Stimulated activated CD4-positive, alpha-beta T cell treated with anti-CD3 and anti-CD28 coated beads, Interleukin-4, amount 100 ng/mL, for 24 hours (primary cell): Measurements from ENCODE around the gene QRFP.
"Not testable (repeated sequence)": the region's sequence is repeated elsewhere in the genome, so short reads cannot be mapped to it uniquely, and the experiment has no call there.

ENCODE experiments used
- DNase-seq: peaks from one replicate; pipeline ENCODE4 v3.0.0-alpha.2; 2020

QRFP gene

DNA sequence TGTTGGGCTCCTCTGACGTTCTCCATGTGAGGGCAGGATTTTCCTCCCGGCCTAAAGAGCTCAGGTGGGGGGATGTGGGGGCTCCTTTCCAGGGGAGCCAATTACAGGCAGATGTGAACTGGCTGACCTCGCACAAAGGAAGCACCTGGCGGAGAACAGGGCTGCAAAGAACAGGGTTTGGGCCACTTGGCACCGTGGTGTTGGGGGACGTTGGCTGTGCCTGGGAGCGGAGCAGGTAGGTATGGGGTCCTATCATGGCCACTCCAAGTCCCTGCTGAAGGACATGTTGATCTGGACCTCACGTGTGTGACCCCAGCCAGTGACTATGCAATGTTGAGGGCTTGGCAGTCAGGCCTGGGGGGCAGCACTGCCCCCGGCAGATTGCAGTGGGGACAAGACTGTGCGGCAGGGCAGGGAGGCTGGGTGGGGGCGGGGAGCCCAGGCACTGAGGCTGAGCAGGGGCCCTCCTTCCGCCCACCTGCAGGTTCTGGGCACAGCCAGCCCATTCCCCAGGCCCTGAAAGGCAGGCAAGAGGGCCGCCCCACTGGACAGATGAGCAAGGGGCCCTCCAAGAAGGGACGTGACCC is 23.0 kb upstream of the QRFP start:
- DNase-seq, result no peak

DNA sequence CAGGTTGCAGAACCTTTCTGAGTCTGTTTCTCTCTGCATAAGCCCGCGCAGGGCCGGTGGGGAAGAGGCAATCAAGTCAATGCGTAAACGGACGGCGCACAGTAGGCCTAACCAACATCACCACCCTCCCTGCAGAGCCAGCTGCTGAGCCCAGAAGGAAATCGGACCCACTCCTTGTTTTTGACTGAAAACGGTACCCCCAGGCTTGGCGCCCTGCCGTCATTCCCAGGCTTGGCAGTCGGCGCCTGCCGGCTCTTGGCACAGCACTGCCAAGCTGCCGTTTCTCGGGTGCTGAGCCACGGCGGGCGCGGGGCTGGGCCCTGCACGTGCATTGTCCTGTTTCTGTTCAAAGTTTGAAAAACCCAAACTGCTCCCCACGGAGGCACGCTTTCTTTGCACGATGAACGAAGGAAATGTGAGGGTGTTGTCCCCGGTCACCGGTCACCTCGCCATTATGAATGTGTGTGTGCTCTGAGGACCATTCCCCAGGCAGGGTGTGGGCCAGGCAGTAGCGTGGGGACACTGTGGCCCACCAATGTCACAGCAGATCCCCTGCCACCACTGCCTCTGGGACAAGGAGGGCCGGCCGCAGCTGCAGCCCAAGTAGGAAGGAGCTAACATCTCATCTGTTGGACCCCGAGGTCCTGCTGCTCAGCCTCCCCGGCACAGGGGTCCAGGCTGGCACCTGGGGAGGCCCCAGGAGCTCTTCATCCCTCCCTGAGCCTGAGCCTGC is 22.4 kb upstream of the QRFP start:
- no peak for DNase-seq

DNA sequence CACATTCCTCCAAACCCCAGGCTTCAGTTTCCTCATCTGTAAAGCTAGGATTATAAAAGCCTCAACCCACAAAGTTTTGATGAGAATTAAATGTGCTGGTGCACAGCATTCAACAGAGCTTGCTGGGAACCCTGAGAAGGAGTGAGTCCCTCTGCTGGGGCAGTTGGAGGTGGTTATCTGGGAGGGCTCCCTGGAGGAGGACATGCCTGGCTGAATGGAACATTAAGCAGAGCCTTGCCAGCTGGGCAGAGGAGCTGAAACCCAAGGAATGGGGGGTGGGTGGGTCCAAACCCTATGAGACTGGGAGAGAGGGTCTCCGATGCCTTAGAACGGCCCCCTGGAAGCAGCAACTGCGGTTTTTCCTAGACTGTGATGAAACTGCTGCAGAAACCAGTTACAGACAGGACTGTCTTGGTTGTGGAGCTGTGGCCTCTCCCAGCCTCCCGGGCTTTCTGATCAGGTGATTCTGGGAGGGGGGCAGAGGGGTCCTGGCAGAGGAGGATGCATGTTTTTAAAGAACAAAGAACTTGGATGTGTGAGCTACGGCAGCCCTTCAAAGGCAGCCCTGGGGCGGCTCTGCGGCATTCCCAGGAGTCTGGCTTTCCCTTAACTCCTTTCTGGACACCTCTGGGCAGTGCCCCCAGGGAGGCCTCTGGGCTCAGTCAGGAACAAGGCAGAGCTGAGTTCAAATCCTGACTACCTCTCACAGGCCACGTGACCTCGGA is 21.7 kb upstream of the QRFP start:
- no peak for DNase-seq

DNA sequence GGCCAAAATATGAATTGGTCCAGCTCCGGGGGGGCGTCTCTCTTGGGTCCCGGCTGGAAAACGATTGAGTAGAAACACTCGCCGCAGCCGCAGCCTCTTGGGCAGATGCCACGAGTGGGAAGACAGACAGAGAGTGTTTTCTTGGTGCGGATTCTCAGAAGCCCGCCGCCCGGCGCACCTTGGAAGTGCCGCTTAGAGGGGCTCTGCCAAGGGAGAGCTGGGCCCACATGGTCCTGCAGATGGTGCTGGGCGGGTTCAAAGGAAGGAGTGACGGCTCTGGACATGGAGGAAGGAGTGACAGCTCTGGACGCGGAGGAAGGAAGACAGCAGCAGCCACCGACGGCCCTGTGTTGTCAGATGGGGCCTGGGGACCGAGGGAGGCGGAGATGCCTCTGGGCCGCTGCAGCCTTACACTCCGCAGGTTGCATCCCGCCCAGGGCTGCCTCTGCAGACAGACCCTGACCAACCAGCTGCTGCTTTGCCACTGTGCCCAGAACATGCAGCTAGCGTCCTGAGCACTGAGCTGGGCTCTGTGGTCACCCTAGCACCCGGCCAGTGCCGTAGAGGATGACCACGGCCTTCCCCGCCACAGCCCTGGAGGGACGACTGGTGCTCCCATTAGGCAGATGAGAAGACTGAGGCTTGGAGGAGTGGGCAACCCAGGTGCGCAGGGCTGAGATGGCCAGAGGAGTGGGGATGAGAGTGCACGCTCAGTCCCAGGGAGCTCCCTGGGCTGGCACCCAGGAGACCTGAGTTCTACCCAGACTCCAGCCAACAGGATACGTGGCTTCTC is 20.8 kb upstream of the QRFP start:
- no peak for DNase-seq

DNA sequence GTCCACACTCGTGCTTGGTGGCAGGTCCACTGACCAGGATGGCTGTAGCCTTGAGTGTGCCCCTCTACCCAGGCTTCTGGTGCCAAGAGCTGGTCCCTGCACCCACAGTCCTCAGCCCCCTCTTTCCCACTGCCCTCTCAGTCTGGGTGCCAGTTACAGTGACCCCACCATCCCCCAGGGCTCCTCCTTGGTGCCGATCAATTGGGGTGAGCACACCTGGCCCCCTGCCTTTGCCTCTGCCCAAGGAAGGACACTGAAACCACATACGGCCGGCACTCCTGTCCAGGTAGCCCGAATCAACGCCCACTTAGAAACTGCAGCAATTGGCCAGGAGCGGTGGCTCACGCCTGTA is 18.5 kb upstream of the QRFP start:
- no peak for DNase-seq

DNA sequence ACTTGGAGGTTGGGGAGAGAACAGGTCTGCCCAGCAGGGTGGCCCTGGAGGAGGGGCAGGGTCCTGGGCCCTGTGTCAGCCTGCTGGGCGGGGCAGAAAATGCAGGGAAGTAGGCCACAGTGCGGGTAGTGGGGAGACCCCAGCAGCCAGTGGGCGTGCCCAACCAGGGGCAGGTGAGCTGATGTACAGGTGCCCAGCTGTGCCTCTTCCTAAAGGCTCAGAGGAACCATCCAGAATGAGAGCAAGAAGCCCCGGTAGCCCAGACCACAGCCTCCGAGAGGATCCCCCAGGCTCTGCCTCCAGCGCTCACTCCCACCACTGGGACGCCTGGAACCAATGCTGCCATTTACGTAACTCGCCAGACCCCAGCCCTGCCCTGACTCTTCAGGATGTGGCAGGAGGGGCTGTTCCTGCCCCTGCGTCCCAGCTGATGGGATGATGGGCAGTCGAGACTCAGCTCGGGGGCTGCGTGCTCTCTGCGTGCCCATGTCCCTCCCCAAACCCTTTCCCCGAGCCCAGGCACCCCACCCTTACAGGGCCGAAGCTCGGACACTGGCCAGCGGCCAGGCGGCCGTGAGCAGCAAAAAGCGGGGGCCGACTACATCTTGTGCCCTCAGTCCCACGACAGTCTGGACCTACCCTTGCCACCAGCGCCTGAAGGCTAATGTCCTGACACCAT is 17.9 kb upstream of the QRFP start:
- no peak for DNase-seq

DNA sequence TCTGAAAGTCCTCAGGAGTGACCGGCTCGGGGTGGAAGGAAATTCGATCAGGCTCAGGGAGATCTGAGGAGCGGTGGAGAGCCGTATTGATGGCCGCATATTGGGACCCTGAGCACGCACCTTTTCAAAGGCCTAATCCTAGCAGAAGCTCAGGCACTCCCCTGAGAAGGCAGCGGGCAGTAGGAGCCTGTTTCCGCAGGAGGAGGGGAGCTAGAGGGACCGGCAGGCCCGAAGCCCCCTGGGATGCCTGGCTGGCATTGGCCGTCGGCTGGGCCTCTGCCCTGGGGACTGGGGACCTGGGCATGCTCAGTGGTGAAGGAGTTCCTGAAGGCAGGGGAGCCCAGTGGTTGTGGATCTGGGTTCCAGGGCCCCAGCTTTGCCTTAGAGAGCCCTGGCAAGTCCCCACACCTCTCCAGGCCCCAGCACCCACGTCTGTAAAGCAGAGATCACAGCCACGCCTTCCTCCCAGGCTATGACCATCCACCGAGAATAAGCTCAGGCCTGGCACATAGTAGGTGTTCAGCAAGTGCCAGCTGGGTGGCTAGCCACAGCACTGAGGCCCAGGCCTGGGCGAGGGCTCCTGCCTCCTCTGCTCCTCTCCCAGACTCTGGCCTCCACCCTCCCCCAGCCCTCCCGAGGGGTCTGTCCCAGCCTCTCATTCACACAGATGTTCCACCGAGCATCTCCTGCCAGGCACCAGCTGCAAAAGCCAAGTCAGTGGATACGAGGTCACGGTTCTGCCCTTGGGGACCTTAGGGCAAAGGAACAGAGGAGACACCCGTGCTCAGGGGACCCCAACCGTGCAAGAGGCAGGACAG is 17.2 kb upstream of the QRFP start:
- DNase-seq, result no peak

DNA sequence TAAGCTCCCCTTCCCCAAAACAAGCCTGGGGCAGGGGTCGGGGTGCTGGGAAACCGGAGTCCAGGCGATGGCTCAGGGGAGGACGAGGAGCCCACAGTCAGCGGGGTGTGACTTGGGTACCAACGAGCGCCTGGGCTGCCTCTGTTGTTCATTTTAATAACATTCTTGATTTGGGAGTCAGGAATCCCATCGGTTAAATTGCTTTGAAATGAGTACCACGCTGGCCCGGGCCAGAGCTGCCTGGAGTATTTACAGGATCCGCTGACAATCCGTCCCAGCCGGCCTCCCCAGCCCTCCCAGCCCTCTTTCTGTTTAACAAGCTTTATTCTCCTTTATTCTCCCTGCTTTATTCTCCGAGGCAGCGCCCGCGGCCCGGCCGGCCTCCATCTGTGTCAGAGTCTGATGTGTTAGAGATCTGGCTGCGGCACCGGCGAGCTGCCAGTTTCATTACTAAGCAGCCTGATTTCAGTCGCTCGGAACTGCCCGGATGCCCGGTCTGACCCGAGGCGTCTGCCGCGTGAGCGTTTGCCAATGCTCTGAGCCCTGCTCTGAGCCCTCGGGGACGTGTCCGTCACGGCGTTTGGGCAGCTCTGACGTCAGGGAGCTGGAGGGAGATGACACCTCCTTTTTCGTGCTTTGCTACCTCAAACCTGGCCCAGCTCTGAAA is 16.5 kb upstream of the QRFP start:
- no peak for DNase-seq

DNA sequence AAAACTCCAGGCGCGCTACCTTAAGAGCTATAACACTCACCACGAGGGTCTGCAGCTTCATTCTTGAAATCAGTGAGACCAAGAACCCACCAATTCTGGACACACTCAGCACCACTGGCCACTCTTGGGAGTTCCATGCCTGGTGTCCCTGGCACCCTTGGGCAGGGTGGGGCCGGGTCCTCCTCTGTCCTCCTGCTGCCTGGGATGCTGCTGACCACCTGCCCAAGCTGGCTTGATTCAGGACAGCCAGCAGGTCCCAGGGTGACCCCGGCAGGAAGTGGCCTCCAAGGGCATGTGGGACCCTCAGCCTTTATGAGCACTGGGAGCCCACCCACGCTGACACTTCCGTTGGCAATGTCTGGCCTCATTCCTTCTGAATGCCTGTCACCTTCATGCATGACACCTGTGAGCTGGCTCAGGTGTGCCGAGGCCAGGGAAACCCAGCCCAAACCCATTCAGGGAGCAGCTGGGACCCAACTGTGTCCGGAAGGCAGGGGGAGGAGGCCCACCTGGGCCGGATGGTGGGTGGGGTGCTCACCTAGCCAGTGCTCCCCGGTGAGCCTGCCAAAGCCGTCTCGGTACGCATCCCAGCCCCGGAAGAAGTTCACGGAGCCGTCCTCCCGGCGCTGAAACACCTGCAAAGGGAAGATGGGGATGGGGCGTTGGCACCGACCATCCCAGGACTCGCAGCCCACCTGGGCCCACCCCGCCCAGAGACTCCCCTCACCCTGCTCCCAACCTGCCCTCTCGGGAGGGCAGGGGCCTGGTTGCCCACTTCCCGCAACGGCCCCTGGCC is 14.8 kb upstream of the QRFP start:
- DNase-seq, result no peak

DNA sequence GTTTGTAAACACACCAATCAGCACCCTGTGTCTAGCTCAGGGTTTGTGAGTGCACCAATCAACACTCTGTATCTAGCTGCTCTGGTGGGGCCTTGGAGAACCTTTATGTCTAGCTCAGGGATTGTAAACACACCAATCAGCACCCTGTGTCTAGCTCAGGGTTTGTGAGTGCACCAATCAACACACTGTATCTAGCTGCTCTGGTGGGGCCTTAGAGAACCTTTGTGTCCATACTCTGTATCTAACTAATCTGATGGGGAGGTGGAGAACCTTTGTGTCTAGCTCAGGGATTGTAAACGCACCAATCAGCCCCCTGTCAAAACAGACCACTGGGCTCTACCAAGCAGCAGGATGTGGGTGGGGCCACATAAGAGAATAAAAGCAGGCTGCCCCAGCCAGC is 14.1 kb upstream of the QRFP start:
- not testable (repeated sequence) for DNase-seq

DNA sequence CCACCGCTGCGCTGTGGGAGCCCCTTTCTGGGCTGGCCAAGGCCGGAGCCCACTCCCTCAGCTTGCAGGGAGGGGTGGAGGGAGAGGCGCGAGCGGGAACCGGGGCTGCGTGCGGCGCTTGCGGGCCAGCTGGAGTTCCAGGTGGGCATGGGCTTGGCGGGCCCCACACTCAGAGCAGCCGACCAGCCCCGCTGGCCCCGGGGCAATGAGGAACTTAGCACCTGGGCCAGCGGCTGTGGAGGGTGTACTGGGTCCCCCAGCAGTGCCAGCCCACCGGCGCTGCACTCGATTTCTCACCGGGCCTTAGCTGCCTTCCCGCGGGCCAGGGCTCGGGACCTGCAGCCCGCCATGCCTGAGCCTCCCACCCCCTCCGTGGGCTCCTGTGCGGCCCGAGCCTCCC is 13.4 kb upstream of the QRFP start:
- DNase-seq, result not testable (repeated sequence)

DNA sequence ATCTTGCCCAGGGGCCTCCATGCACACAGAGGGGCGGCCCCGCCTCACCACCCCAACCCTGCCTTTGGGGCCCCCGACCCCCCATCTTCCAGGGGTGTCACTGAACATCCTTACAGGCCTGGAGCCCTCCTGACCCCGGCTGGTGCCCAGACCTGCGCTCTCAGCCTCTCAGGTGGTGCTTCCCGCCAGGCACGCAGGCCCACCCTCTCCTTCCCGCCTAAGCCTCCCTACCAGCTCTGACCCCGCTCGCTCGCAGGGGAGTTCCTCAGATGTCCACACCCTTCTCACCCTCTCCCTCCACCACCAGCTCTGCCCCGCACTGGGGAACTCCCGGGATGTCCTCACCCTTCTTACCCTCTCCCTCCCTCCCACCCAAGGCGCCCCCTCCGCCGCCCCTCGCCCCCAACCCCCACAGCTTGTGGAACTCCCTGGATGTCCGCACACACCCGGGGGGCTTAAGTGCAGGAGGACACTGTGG is 12.3 kb upstream of the QRFP start:
- DNase-seq, result no peak

DNA sequence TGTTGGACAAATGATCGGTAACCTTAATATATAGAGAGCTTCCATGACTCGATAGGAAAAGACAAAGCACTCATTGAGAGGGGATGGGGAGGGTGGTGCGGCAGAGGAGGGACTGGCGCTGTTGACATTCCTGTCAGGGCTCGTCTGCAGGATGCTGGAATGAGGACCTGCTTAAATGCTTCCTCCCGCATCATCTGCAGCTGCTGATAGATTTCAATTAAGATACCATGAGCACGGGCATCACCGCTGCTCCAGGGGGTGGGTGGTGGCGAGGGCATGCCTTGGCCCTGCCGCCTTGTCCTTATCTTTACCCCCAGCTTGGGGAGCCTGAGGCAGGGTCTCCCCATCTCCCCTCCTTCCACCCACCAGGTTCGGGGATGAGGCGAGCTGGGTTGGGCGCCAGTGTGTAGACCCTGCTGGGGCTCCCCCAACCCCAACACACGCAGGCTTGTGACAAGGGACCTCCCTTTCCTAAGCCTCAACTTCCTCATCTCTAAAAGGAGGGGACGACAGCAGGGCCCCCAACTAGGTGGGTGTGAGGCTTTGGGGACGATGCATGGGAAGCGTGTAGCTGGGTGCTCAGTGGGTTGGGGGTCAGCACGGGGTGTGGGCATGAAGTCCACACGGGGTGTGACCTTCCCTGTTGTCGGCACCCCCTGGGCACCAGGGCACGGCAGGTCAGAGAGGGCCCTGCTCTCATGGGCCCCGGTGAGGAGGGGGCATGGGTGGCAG is 11.7 kb upstream of the QRFP start:
- DNase-seq, result no peak

DNA sequence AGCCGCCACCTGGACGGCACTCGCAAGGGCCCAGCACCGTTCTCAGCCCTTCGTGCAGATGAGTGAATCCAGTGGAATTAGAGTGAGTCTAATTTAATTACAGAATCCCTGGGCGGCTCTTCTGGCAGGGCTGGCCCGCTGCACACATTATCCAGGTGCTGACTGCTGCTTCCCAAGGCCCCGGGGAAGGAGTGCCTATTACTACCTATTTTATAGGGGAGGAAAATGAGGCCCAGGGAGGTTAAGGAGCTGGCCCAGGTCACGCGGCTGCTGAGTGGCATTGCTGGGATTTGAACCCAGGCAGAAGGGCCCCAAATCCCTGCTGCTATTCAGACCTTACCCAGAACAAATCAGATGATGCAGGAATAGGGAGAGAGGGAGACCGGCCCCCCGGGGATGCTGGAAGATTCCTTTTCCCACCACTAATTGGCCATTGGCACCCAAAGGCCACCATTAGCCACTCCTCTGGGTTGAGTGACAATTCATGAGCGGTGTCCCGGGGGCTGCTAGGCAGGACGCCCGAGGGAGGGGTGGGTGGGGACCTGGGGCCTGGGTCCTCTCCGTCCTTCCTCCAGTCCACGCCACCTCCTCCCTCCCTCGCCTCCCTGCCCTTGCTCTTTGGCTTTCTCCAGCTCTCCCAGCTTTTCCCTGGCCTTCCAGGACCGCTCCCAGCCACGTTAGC is 10.3 kb upstream of the QRFP start:
- no peak for DNase-seq

DNA sequence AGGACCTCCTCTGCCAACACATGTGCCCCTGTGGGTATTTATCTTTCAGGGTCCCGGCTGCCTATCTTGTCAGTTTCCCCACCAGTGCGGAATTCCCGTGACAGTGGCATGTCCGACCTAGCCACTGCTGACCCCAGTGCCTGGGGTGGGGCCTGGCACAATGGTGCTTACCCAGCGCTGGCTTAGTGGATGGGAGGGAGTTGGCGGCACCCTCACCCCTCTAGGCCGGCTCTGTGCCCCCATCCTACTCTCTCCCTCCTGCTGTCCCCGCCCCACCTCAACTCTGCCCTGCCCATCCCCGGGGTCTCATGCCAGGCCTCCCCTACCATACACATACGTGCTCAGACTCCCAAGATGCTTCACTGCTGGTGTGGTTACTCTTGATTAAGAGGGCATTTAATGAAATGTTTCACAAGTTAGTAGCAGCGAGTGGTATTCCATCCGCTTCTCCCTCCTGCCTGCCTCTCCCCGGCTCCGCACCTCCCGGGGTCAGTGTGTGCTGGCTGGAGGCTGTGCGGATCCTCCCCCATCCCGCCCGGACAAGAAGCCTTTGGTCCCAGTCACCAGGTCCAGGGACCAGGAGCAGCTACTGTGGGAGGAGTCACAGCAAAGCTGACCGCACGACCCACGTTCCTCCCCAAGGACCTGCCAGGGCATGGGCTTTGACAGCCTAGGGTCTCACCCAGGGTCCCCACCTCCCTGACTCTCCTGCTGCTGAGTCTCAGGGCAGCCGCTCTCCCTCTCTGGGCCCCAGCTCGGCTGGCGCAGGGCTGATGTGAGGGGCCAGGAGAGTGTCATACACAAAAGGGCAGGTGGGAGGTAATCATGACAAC is 9.5 kb upstream of the QRFP start:
- no peak for DNase-seq

DNA sequence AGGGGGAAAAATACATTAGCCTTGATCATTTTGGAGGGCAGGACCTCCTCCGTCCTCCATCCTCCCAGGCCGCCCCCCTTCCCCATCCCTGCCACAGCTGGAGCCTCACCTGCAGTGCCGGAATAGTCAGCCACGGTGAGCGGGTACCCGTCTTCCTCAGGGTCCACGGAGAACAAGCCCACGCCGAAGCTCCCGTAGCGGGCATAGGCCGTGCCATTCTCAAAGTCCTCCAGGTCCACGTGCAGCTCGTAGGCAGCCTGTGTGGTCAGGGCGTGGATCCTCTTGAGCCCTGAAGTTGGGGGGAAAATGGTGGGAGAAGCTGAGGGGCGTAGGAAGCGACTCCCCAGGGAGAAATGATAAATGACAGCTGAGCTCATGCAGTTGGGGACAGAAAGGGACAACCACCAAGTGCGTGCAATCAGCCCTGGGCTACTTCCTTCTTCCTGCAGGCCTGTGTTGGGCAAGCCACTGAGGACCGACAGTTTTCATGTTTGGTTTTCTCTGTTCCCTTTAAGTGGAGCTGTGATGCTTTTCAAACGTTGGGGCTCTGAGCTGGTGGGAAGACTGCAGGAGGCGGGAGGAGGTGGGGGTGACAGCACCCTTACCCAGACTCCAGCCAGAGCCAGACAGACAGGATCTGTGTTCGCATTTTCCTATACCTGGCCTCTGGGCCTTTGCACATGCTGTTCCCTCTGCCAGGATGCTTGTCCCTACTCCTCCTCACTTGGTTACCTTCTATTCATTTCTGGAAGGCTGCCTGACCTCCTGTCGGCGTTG is 8.7 kb upstream of the QRFP start:
- DNase-seq, result no peak
